GM15510 (cell line): ENCODE measurements around the gene VMP1.

Source experiments
- POLR2A ChIP-seq: IDR thresholded peaks from 3 replicates; pipeline ENCODE4 v1.6.1; 2011; ENCODE audit warnings: borderline replicate concordance; ENCODE audit not compliant: insufficient read length; ENCODE audit errors: extremely low read depth

The VMP1 gene

DNA sequence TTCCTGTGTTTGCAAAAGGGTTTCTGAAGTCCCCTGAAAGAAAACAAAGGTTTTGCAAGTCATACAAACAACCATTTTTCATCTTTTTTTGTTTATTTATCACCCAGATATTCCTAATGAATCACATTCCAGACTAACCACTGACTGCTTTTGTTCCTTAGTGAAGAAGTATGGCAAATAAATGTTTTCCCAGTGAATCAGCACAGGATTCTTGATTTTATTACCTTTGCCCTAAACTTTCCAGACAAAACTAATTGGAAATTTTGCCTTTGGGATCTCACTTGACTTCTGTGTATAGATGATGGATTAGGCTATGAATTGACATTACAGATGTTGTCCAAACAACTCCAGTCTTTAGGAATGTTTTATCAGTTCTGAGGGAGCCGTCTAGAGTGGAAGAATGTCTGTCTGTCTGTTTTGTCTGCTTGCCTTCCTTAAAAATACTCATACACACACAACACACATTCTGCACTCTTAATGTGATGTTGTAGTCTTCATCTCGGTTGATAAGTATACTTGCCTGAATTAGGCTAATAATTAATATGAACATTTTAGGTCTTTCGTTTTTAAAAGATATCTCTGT is 48.9 kb downstream of the VMP1 start:
- no peak for TF ChIP-seq POLR2A

DNA sequence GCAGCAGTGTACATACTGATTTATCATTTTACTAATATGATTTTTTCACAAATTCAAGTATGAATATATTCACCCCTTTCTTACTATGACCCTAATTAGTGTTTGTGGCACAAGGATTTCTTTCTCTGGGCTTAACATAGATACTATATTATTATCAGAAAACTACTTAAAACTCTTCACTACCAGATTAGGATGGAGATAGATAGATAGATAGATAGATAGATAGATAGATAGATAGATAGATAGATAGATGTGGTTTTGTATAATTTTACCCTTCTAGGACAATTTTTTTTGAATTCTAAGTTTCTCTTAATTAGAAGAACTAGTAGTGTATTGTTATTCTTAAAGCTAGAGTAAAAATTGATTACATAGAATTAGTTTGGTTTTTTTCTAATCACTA is 49.6 kb downstream of the VMP1 start:
- no peak for TF ChIP-seq POLR2A

DNA sequence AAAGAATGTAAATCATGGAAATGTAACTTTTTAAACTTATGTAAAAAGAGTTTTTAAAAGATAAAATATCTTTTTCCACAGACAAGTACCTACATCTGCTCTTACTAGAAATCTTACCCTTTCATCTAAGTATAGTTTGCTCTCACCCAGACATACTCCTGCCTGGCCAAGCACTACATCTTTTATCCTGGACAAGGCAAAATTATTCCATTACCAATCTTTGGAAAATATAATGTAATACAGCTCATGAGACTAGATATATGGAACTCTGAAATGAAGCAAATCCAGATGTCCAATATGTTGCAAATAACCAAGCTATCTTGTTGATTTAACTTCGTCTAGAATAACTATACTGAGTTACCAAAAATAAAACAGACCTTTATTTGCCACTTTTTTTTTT is 50.0 kb downstream of the VMP1 start:
- TF ChIP-seq POLR2A: no peak

DNA sequence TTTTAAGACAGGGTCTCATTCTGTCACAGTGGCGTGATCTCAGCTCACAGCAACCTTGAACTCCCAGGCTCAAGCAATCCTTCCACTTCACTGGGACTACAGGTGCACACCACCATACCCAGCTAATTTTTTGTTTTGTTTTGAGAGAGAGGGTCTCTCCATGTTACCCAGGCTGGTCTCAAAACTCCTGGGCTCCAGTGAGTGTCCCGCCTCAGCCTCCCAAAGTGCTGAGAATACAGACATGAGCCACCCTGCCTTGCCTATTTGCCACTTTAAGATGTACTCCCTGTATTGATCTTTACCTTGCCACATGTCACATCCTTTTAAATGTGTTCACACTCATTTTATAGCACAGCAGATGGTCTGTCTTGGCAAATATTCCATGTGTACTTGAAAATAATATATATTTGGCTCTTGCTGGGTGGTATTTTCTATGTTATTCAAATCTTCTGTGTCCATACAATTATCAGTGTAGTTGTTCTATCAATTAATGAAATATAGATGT is 50.5 kb downstream of the VMP1 start:
- TF ChIP-seq POLR2A: no peak

DNA sequence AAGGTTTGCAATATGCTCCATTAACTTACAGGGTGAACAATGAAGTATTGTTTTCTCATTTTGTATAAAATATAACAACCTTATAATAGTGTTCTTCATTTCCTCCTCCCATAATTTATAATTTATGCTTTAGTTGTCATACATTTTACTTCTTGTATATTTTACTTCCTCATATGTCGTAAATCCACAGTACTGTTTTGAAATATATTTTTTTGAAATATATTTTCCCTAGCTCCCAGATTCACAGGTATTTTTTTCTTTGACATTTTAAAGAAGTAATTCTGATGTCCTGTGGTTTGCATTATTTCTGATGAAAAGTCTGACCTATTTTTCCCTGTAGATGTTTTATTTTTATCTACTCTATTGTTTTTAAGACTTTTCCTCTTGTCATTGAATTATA is 52.7 kb downstream of the VMP1 start:
- no peak for TF ChIP-seq POLR2A

DNA sequence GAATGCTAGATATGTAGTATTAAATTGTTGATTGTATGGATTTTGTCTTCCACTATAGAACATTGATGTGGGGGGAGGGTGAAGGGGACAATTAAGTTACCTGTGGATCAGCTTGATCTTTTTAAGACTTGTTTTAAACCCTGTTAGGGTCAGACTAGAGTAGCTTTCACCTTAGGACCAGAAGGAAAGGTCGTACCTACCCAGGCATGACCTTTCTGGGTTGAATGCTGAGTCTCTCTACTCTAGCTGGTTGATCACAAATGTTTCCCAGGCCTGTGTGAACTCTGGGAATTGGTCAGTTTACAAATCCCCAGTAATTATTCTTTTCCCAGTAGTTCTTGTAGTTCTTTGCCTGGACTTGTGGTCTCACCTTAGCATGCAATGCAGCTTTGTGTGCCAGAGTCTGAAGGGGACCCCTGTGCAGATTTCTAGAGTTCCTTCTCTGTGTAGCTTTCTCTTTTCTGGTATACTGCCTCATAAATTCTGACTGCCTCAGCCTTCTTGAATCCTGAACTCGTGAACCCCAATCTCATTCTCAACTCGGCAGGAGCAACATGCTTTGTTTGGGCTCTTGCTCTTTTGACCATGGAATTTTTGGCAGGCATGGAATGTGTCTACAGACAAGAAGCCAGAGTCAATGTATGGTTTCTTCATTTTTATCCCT is 54.1 kb downstream of the VMP1 start:
- TF ChIP-seq POLR2A: no peak

DNA sequence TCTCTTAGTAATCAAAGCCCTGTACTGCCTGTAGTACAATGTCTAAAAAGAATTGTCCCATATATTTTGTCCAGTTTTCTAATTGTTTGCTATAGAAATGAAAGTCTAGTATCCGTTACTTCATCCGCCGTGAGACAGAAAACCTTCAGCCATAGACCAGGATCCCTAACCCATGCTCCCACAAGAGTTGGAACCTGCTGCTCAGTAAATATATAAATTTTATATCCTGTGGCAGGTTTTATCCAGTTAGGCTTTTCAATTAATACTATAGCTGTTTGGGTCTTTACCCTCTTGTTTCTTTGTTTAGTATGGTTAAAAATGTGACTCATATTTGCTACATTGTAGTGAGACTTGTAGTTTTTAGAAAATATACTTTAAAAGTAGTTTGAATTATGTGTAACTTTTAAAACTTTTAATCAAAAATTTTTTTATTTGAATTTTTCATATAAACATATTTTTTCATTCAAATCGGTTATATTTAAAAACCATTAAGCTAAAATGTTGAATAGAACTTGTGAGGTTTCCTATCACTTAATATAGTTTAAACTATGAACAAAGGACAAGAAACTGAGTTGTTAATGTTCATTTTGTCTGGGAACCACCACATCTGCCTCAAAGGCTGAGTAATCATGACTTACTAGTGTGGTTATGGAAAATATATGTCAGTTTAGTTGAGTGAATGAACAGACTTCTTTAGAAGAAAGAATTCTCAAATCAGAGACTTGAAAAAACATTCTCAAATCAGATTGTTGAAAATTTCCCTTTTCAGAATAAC is 54.8 kb downstream of the VMP1 start:
- no peak for TF ChIP-seq POLR2A

DNA sequence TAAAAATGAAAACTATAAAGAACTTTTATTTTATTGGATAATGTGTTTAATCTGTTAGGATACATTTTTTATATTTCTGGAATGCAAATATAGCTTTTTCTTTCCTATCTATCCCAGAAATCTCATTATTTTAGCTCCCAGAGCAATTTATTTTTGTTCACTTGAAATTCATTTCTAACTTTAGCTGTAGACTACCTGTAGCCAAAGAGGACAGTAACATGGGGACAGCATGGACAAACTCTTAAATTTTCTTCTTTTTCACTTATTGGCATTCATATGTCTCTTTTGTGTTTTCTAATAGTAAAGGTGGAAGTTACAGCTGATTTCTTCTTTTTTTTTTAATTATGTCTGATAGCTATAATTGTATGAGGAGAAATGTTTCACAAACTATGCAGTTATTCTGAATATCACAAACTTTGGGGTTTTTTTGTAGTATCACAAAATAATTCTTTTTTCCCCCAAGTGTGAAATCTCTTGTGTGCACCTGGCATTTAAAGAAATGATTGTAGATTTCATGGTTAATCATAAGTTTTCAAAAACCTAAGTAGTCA is 55.4 kb downstream of the VMP1 start:
- TF ChIP-seq POLR2A: no peak

DNA sequence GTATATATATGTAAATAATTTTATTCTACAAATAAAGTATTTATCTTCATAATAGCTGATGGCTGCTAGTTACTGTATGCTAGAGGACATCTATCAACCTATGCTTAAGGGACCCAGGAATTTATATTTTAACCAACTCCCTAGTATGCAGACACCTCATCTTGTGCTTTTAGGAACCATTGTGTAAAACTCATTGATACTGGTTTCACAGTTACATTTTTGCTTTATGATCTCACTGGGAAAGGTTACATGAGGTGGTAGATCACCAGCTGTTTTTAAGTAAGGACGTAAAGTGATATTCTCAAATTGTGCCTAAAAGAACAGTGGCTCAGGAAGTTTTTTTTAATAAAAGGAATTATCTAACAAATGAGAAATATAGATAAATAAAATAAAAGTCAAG is 56.4 kb downstream of the VMP1 start:
- no peak for TF ChIP-seq POLR2A

DNA sequence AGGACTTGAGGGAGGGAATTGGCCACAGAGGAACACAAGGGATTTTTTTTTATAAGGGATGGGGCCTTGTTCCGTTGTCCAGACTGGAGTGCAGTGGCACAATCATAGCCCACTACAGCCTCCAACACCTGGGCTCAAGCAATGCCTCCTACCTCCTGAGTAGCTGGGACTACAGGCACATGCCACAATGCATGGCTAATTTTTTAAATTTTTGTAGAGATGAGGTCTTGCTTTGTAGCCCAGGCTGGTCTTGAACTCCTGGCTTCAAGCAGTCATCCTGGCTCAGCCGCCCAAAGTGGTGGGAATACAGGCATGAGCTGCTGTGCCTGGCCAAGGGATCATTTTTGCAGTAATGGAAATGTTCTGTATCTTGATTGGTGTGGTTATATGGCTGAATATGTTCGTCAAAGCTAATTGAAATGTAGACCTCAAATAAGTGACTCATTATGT is 56.9 kb downstream of the VMP1 start:
- no peak for TF ChIP-seq POLR2A

DNA sequence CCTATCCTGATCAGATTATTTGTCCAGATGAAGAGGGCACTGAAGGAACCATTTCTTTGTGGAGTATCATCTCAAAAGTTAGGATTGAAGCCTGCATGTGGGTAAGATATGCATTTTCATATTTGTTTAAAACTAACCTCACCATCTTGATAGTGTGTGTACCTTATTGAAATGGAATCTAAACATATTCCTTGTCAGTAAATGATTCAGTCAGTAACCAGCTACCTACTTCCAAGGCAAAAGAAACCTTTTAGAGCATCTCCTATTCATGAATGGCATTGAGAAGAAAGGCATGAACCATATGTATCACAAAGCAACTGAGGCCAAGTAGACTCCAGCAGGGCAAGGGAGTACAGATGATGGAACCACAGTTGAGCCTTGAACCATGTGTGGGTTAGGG is 57.6 kb downstream of the VMP1 start:
- no peak for TF ChIP-seq POLR2A

DNA sequence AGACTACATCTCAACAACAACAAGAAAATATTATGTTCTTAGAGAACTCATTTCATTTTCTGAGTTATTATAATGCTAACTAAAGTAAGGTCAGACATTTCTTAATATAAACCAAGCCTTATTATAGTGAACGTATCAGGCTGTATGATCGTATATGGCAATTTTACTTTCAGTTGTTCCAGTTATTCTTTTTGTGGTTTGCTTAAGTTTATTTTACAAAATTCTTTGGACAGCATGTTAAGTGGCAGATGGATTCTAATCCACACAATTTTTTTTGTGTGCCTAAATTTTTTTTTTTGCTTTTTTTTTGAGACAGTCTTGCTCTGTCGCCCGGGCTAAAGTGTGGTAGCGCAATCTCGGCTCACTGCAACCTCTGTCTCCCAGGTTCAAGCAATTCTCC is 59.0 kb downstream of the VMP1 start:
- TF ChIP-seq POLR2A: no peak

DNA sequence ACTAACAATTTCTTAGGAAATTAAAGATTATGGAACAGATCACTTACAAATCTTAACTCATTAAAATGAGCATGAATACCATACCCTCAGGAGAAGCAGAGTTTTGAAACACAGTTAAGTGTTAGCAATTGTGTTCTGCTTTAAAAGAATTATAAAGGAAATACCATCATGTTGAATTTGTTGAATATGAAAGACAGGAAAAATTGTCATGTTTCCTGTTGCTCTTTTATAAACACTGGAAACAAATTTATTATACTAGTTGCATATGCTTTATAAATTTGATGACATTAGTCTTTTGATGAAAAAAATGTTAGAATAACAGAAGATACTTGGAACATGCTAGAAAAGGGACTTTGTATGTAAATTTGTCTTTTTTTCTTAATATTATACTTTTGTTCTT is 59.7 kb downstream of the VMP1 start:
- TF ChIP-seq POLR2A: no peak

DNA sequence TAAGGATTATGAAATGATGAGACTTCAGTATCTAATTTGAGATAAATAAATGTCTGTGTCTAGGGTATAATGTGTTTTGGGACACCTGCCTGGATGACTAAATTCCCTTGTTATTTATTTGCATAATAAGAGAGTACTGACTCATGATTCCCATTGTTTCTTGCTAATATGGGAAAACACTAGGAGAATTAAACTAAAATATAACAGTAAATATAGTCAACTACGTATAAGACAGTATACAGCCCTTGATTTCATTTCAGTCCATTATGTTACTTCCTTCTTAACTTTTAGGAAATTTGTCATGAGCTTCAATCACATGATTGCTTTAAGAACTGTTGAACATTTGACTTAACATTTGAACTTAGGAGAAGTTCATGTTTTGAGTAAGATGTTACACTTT is 62.4 kb downstream of the VMP1 start:
- no peak for TF ChIP-seq POLR2A

DNA sequence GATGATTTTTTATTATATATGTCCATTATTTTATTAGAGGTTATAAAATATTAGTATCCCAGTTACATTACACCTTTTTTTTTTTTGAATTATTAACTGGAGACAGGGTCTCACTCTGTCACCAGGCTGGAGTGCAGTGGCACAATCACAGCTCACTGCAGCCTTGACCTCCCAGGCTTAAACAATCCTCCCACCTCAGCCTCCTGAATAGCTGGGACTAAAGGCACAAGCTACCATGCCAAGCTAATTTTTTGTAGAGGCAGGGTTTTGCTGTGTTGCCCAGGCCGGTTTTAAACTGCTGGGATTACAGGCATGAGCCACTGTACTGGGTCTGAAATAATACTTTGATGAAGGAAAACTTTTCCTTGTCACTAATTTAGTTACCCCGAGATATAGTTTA is 63.6 kb downstream of the VMP1 start:
- no peak for TF ChIP-seq POLR2A
